Measurements from ENCODE around the gene PRR7.

PRR7 gene

GRCh38 chr5:177450667-177451424, 4.2 kb downstream of the PRR7 start:
- DNase-seq (ENCODE audit: low read depth in 1 of 2, low spot score in 1 of 2) = no peak

- DNase-seq (ENCODE audit: low read depth in 1 of 2, low spot score in 1 of 2) = no peak
These were observed 6.3 kb downstream of the PRR7 start for GRCh38 chr5:177452688-177453638.

- DNase-seq (ENCODE audit: low read depth in 1 of 2, low spot score in 1 of 2) = no peak
These were observed 7.3 kb downstream of the PRR7 start for GRCh38 chr5:177453852-177454396.

GRCh38 chr5:177454397-177455035, 7.9 kb downstream of the PRR7 start:
- DNase-seq (ENCODE audit: low read depth in 1 of 2, low spot score in 1 of 2) = peak; percentile 84 to 94

DNA sequence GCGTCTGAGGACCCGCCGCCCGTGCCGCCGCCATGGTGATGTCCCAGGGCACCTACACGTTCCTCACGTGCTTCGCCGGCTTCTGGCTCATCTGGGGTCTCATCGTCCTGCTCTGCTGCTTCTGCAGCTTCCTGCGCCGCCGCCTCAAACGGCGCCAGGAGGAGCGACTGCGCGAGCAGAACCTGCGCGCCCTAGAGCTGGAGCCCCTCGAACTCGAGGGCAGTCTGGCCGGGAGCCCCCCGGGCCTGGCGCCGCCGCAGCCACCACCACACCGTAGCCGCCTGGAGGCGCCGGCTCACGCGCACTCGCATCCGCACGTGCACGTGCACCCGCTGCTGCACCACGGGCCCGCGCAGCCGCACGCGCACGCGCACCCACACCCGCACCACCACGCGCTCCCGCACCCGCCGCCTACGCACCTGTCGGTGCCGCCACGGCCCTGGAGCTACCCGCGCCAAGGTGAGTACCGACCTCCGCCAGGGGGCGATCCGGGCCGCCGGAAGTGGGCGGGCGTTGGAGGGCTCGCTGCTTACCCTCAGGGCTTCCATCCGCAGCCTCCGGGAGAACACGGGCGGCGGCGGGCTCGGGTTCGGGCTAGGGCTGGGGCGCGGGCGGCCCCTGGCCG, 8.5 kb downstream of the PRR7 start:
- DNase-seq (ENCODE audit: low read depth in 1 of 2, low spot score in 1 of 2) = peak; percentile 87 to 89

DNA sequence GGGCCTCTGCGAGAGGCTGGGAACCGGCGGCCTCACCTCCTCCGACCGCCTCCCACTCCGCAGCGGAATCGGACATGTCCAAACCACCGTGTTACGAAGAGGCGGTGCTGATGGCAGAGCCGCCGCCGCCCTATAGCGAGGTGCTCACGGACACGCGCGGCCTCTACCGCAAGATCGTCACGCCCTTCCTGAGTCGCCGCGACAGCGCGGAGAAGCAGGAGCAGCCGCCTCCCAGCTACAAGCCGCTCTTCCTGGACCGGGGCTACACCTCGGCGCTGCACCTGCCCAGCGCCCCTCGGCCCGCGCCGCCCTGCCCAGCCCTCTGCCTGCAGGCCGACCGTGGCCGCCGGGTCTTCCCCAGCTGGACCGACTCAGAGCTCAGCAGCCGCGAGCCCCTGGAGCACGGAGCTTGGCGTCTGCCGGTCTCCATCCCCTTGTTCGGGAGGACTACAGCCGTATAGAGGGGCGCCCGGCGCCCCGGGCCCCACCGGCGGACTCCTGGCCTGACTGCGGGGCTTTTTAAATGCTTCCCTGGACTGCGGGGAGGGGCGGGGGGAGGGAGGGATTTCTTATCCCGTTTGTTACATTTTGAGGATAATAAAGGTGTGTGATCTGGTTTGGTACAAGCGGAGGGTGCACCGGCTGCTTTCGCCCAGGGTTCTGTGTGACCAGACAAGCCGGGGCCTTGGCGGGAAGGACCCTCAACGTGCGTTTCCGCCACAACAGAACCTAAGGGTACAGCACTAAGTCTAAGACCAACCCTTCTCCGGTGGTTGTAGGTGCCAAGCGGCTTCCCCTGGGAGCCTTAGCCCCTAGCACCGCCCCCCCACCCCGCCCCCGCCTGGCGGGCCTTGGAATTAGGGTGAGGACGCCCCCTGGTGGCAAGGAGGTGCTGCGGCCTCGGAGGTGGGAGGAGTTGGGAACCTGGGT, 9.3 kb downstream of the PRR7 start:
- DNase-seq (ENCODE audit: low read depth in 1 of 2, low spot score in 1 of 2) = peak; percentile 95

DNA sequence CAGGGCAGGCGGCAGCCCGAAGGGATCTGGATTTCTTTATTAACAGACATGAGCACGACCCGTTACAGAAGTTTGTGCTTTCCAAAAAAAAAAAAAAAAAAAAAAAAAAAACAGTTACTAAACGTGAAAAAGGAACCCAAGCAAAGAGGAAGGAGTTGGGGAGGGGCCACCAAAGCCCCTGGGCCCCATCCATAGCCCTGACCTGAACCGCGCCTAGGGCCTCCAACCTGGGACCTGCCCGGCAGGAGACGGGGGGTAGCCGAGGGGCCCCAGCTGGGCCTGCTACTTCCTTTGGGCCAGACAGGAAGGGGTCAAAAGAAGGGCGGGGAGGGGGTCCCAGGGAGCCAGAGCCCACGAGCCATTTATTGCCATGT, 10.0 kb downstream of the PRR7 start:
- no peak for DNase-seq (ENCODE audit: low read depth in 1 of 2, low spot score in 1 of 2)

DNA sequence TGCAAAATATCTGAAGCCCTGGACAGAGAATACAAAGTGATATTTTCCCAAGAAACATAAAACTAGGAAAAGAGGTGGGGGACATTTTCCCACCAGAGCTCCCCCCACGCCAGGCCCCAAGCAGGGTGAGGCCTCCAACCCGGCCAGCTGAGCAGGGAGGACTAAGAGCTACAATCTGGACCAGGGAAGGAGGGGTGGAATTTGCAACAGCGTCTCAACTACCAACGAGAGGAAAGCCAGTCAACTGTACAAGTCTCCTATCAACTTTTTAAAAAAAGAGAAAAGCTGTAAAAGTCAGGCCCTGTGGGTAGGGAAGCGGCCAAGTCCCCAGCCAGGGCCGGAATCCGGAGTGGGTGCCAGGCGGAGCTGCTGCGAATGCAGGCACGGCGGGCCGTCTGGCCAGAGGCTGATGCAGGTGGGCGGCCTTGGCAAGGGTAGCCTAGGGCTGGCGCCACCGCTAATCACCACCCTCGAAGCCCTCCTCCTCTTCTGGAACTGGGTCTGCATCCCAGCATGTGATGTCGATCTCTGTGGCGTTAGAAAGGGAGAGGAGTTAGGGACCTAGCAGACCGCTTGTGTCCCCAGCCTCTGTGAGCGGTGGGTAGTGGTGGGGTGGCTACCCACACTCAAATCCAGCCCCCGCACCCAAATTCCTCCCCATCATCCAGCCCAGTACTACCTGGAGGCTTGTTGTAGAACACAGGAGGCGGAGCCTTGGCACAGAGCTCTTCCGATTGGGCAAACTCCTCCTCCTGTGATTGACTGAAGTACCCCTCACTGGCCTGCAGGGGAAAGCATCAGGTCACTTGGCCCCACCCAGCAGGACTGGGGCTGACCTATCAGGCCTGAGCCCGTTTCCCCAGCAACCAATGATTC, 10.6 kb downstream of the PRR7 start:
- no peak for DNase-seq (ENCODE audit: low read depth in 1 of 2, low spot score in 1 of 2)

DNA sequence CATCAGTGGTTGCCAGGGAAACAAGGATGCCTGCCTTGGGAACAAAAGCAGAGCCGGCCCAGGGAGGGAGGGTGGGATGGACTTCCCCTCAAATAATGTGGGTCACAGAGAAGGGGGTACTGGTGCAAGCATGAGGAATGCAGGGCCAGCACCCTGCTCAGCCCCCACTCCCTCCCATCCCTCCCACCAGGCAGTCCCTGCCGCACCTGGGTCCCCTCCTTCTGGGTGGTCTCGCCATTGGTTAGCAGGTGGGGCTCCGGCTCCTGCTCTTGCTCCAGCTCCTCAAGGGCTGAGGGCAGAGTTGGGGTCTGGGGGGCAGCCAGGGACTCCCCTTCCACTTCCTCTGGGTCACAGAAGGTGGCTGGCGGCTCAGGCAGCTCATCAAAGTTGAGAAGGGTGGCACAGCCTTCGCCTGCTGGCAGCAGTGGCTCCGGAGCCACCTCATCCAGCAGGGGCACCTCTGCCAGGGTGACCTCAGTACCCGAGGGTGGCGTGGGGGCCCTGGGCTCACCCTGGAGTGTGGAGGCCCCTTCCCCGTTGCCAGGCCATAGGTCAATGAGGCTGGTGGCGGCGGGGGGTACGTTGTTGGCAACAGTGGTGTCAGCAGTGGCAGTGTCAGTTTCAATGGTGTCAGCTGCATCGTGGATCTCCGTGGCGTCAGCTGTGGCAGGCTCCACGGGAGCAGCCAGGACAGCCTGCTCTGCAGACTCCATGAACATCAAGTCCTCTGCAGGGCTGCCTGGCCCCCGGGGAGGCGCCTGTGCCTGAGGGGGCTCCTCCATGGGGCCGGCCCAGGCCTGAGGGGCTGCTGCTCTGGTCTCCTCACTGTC, 11.5 kb downstream of the PRR7 start:
- DNase-seq (ENCODE audit: low read depth in 1 of 2, low spot score in 1 of 2) = no peak

- no peak for DNase-seq (ENCODE audit: low read depth in 1 of 2, low spot score in 1 of 2)
These were observed 12.3 kb downstream of the PRR7 start for GRCh38 chr5:177458912-177459350.

DNA sequence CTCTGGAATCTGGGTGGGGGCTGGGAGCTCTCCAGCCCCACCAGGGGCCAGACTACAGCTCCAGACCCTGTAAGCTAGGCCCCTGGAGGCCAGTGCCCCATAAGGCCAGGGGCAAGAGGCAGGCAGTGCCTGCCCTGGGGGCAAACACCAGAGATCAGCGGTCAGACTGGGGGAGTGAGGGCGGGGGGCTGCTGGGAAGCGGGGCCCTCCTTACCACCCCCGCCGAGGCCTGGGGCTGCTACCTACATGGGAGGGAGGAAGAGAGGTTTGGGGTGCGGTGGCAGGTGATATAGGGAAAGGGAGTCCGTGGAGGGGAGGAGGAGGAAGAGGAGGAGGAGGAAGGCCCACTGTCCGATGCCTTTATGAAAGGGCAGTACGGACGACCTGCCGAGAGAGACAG, 12.7 kb downstream of the PRR7 start:
- DNase-seq (ENCODE audit: low read depth in 1 of 2, low spot score in 1 of 2) = no peak

DNA sequence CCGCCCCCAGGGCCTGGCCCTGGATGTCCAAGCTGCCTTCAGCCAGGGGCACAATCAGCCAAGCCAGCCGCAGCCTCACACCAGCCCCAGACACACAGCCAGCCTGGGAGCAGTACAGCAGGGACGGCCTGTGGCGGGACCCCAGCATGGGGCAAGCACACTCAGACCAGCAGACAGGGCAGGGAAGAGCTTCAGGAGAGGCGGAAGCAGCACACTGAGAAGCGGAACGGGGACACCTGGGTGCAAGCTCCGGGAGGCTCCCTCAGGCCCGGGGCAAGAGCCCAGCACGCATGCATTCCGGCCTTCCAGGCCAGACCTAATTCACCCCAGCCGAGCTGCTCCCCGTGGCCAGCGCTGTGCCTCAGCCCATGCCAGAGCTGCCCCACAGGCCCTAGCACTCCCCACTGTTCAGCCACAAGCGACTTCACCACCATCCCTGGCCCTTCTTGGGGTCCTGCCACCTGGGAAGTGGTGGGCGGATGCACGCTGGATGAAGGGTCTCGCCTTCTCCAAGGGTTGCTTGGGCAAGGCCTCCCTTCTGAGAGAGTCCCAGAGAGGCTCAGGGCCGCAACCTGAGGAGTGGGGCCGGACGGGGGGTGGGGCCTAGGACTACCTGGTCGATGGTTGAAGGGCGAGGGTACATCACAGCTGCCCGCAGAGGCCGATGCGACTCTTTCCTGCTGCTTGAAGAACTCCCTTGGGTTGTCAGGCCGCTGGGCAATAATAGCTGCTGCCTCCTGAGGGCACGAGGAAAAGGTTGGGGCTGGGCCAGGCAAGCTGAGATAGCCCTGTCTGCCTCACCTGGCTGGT, 13.4 kb downstream of the PRR7 start:
- no peak for DNase-seq (ENCODE audit: low read depth in 1 of 2, low spot score in 1 of 2)

- no peak for DNase-seq (ENCODE audit: low read depth in 1 of 2, low spot score in 1 of 2)
These were observed 15.5 kb downstream of the PRR7 start for GRCh38 chr5:177462021-177462670.

DNA sequence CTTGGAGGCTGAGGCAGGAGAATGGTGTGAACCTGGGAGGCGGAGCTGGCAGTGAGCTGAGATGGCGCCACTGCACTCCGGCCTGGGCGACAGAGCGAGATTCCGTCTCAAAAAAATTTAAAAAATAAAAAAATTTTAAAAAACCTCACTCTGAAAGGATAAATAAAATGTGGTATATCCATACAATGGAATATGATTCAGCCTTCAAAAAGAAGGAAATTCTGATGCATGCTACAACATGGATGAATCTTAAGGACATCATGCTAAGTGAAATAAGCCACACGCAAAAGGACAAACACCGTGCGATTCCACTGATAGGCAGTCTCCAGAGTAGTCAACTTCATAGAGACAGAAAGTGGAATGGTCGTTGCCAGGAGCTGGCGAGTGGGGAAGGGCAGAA, 18.4 kb downstream of the PRR7 start:
- no peak for DNase-seq (ENCODE audit: low read depth in 1 of 2, low spot score in 1 of 2)

GRCh38 chr5:177466861-177467260, 20.2 kb downstream of the PRR7 start:
- no peak for DNase-seq (ENCODE audit: low read depth in 1 of 2, low spot score in 1 of 2)

DNA sequence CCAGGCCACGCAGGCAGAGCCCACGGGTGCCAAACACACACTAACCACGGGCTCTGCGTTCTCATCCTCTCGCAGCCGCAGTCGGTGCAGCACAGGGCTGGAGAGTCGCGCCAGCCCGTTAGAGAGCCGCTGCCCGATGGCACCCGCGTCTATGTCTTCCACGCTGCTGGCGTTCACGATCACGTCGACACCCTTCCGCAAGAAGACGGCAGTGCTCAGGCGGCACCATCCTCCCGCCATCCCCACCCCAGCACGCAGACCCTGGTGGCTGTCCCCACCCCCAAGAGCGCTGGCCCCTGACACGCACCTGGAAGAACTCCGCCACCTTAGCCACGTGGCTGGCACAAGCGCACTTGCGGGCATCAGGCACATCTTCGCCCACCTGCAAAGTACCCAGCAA, 20.8 kb downstream of the PRR7 start:
- DNase-seq (ENCODE audit: low read depth in 1 of 2, low spot score in 1 of 2) = no peak

DNA sequence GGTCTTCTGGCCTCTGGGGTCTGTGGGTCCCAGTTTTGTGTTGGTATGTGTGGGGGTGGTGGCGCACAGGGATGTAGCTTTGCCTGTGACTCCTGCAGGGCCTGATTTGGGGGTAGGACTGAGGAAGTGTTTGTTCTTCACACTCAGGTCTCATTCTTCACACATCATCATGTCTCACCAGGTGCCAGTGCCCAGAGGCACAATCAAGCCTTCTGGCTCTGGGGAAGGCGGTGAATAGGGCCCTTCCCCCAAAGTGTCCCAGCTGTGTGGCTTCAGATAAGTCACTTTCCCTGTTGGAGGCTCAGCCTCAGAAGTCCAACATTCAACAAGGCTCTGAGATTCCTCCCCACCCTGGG, 21.7 kb downstream of the PRR7 start:
- DNase-seq (ENCODE audit: low read depth in 1 of 2, low spot score in 1 of 2) = no peak
